Stimulated activated CD4-positive, alpha-beta T cell treated with anti-CD3 and anti-CD28 coated beads, Interleukin-12 subunit alpha, Interleukin-12 subunit beta, amount 100 ng/mL, for 24 hours (primary cell): ENCODE results near the gene TAF11L8.
"Not testable (repeated sequence)": the region's sequence is repeated elsewhere in the genome, so short reads cannot be mapped to it uniquely, and the experiment has no call there.

Experiments used
- DNase-seq, 2 experiments: peaks; one replicate each; pipeline ENCODE4 v3.0.0-alpha.2; 2020; ENCODE audit warnings: low read depth in 2 of 2

Gene TAF11L8

GRCh38 chr5:17590860-17591259 lies at the start of gene TAF11L8:
TAF11L8 (minus strand) TSS chr5:17590960.
- DNase-seq = not testable (repeated sequence)

- no peak for DNase-seq
These were observed 43.4 kb upstream of the TAF11L8 start, which contains the start of gene TAF11L14 for GRCh38 chr5:17634160-17634559. TAF11L14 (plus strand) TSS chr5:17634460.

GRCh38 chr5:17631788-17632187 lies 41.0 kb upstream of the TAF11L8 start, which contains the start of gene TAF11L13:
TAF11L13 (plus strand) TSS chr5:17632088.
- not testable (repeated sequence) for DNase-seq

- no peak for DNase-seq
These were observed 34.9 kb upstream of the TAF11L8 start for GRCh38 chr5:17625686-17626085.

- DNase-seq = no peak
These were observed 29.9 kb upstream of the TAF11L8 start for GRCh38 chr5:17620627-17621026.

- DNase-seq = no peak
These were observed 28.6 kb upstream of the TAF11L8 start for GRCh38 chr5:17619354-17619753.

- no peak for DNase-seq
These were observed 24.3 kb upstream of the TAF11L8 start for GRCh38 chr5:17614872-17615605.

- not testable (repeated sequence) for DNase-seq
These were observed 19.3 kb upstream of the TAF11L8 start, which contains the start of gene TAF11L12 for GRCh38 chr5:17610092-17610491. TAF11L12 (plus strand) TSS chr5:17610392.

GRCh38 chr5:17607461-17607860 lies 16.7 kb upstream of the TAF11L8 start:
- not testable (repeated sequence) for DNase-seq

- no peak for DNase-seq
These were observed 14.2 kb upstream of the TAF11L8 start for GRCh38 chr5:17604951-17605350.

GRCh38 chr5:17603880-17604279 lies 13.1 kb upstream of the TAF11L8 start, which contains the start of gene TAF11L11:
TAF11L11 (plus strand) TSS chr5:17604183.
- DNase-seq = not testable (repeated sequence)

- DNase-seq = not testable (repeated sequence)
These were observed 7.0 kb upstream of the TAF11L8 start, which contains the start of gene TAF11L10 for GRCh38 chr5:17597728-17598127. TAF11L10 (minus strand) TSS chr5:17597828.

- DNase-seq = not testable (repeated sequence)
These were observed 3.5 kb upstream of the TAF11L8 start, which contains the start of gene TAF11L9 for GRCh38 chr5:17594255-17594654. TAF11L9 (minus strand) TSS chr5:17594394.

- not testable (repeated sequence) for DNase-seq
These were observed 5.1 kb downstream of the TAF11L8 start, which contains the start of gene TAF11L7 for GRCh38 chr5:17585658-17586057. TAF11L7 (minus strand) TSS chr5:17585758.
